Measurements from ENCODE around the gene NRIP3.

Gene NRIP3

DNA sequence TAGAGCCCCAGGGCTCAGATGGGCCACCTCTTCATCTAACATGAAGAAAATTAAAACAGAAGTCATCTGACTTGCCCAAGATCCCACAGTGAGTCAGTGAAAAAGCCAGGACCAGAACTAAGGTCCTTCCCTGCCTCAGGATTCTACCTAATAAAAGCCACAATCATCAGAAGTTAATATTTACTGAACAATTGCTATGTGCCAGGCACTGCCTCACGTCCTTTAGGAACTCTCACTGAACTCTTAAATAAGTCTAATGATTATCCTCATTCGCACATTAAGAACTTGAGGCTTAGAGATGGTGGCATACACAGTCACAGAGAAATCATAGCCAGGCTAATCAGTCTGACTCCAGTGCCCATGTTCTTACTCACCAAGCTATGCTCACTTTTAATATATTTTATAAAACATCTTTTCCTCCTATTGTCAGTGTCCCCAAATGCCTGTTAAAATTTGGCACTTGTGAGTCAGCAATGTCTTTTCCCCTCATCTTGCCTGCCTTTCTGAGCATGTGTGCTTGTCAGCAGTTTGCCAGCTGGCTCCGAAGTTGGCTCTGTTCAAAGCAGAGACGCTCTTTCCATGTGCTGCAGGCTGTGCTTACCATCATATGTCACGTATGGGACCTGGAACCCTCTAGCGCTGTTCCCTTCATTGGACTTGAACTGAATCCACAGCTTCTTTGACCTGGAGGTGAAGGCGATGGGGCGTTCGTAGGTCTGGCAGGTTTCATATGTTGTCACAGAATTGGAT is 21.5 kb upstream of the NRIP3 start:
- ATAC-seq, result no peak
- no peak for TF ChIP-seq ESRRG (CRISPR knock-in tag; IDR thresholded peaks at IDR 0.05)
- no peak for TF ChIP-seq TOX (CRISPR knock-in tag; IDR thresholded peaks at IDR 0.05; ENCODE audit: borderline replicate concordance)
- TF ChIP-seq, protein P1, sequence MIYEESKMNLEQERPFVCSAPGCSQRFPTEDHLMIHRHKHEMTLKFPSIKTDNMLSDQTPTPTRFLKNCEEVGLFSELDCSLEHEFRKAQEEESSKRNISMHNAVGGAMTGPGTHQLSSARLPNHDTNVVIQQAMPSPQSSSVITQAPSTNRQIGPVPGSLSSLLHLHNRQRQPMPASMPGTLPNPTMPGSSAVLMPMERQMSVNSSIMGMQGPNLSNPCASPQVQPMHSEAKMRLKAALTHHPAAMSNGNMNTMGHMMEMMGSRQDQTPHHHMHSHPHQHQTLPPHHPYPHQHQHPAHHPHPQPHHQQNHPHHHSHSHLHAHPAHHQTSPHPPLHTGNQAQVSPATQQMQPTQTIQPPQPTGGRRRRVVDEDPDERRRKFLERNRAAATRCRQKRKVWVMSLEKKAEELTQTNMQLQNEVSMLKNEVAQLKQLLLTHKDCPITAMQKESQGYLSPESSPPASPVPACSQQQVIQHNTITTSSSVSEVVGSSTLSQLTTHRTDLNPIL (CRISPR knock-in tag; IDR thresholded peaks at IDR 0.05; ENCODE audit: low read depth), result no peak
- no peak for TF ChIP-seq ZNF70 (CRISPR knock-in tag; IDR thresholded peaks at IDR 0.05)
- TF ChIP-seq PPARA (CRISPR knock-in tag; IDR thresholded peaks at IDR 0.05; ENCODE audit: borderline replicate concordance), result no peak
- no peak for TF ChIP-seq GLIS3 (CRISPR knock-in tag; IDR thresholded peaks at IDR 0.05)
- TF ChIP-seq RARB (CRISPR knock-in tag; IDR thresholded peaks at IDR 0.05), result no peak
- TF ChIP-seq ISL1 (CRISPR knock-in tag; IDR thresholded peaks at IDR 0.05), result no peak
- no peak for TF ChIP-seq ZFP3 (CRISPR knock-in tag; IDR thresholded peaks at IDR 0.05)
- TF ChIP-seq CSDC2 (CRISPR knock-in tag; IDR thresholded peaks at IDR 0.05), result no peak
- TF ChIP-seq ZNF565 (CRISPR knock-in tag; conservative IDR thresholded peaks at IDR 0.05; ENCODE audit: low read depth), result no peak
- TF ChIP-seq, protein P2, sequence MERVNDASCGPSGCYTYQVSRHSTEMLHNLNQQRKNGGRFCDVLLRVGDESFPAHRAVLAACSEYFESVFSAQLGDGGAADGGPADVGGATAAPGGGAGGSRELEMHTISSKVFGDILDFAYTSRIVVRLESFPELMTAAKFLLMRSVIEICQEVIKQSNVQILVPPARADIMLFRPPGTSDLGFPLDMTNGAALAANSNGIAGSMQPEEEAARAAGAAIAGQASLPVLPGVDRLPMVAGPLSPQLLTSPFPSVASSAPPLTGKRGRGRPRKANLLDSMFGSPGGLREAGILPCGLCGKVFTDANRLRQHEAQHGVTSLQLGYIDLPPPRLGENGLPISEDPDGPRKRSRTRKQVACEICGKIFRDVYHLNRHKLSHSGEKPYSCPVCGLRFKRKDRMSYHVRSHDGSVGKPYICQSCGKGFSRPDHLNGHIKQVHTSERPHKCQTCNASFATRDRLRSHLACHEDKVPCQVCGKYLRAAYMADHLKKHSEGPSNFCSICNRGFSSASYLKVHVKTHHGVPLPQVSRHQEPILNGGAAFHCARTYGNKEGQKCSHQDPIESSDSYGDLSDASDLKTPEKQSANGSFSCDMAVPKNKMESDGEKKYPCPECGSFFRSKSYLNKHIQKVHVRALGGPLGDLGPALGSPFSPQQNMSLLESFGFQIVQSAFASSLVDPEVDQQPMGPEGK (CRISPR knock-in tag; IDR thresholded peaks at IDR 0.05; ENCODE audit: borderline replicate concordance), result no peak
- TF ChIP-seq ARNTL (CRISPR knock-in tag; IDR thresholded peaks at IDR 0.05; ENCODE audit: borderline replicate concordance, low read depth), result no peak
- TF ChIP-seq ZFP30 (CRISPR knock-in tag; IDR thresholded peaks at IDR 0.05), result no peak
- TF ChIP-seq, protein P3, sequence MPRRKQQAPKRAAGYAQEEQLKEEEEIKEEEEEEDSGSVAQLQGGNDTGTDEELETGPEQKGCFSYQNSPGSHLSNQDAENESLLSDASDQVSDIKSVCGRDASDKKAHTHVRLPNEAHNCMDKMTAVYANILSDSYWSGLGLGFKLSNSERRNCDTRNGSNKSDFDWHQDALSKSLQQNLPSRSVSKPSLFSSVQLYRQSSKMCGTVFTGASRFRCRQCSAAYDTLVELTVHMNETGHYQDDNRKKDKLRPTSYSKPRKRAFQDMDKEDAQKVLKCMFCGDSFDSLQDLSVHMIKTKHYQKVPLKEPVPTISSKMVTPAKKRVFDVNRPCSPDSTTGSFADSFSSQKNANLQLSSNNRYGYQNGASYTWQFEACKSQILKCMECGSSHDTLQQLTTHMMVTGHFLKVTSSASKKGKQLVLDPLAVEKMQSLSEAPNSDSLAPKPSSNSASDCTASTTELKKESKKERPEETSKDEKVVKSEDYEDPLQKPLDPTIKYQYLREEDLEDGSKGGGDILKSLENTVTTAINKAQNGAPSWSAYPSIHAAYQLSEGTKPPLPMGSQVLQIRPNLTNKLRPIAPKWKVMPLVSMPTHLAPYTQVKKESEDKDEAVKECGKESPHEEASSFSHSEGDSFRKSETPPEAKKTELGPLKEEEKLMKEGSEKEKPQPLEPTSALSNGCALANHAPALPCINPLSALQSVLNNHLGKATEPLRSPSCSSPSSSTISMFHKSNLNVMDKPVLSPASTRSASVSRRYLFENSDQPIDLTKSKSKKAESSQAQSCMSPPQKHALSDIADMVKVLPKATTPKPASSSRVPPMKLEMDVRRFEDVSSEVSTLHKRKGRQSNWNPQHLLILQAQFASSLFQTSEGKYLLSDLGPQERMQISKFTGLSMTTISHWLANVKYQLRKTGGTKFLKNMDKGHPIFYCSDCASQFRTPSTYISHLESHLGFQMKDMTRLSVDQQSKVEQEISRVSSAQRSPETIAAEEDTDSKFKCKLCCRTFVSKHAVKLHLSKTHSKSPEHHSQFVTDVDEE (CRISPR knock-in tag; IDR thresholded peaks at IDR 0.05), result no peak
- TF ChIP-seq, protein P4, sequence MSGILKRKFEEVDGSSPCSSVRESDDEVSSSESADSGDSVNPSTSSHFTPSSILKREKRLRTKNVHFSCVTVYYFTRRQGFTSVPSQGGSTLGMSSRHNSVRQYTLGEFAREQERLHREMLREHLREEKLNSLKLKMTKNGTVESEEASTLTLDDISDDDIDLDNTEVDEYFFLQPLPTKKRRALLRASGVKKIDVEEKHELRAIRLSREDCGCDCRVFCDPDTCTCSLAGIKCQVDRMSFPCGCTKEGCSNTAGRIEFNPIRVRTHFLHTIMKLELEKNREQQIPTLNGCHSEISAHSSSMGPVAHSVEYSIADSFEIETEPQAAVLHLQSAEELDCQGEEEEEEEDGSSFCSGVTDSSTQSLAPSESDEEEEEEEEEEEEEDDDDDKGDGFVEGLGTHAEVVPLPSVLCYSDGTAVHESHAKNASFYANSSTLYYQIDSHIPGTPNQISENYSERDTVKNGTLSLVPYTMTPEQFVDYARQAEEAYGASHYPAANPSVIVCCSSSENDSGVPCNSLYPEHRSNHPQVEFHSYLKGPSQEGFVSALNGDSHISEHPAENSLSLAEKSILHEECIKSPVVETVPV (CRISPR knock-in tag; IDR thresholded peaks at IDR 0.05), result no peak
- TF ChIP-seq, protein P5, sequence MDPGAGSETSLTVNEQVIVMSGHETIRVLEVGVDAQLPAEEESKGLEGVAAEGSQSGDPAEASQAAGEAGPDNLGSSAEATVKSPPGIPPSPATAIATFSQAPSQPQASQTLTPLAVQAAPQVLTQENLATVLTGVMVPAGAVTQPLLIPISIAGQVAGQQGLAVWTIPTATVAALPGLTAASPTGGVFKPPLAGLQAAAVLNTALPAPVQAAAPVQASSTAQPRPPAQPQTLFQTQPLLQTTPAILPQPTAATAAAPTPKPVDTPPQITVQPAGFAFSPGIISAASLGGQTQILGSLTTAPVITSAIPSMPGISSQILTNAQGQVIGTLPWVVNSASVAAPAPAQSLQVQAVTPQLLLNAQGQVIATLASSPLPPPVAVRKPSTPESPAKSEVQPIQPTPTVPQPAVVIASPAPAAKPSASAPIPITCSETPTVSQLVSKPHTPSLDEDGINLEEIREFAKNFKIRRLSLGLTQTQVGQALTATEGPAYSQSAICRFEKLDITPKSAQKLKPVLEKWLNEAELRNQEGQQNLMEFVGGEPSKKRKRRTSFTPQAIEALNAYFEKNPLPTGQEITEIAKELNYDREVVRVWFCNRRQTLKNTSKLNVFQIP (CRISPR knock-in tag; IDR thresholded peaks at IDR 0.05; ENCODE audit: borderline replicate concordance, low read depth), result no peak

DNA sequence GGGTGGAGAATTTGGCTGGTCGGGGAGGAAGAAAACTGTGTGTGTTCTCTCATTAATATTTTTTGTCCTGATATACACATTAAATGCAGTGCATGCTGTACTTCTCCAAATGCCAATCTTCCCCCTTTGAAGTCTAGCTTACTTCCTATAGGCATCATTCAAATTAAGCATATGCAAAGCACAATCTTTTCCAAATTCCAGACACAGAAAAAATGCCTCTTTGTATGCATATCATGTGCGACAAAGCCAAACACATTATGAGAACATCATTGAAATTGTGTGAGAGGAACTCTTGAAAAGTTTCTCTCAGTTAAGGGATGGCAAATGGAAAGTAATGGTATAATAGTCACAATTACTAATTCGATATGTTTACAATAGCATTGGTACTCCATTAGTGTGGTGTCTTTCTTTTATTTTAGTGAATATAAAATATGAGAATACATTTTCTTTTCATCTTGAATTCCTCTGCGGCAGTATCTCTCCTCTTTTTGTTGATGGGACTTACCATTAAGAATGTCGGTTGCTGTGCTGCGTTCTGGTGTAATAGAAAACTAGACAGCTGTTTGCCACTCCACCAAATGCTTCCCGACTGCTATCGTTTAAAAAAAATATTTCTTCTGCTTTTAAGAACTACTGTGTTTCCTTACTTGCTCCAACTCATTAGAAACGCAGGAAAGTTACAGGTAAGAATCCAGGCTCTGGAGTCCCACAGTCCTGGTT is 19.3 kb upstream of the NRIP3 start:
- no peak for TF ChIP-seq OSR1 (CRISPR knock-in tag; IDR thresholded peaks at IDR 0.05)
- no peak for TF ChIP-seq ZFP3 (CRISPR knock-in tag; IDR thresholded peaks at IDR 0.05)
- TF ChIP-seq ZNF8 (CRISPR knock-in tag; IDR thresholded peaks at IDR 0.05), result no peak
- no peak for TF ChIP-seq ZC3H10 (CRISPR knock-in tag; IDR thresholded peaks at IDR 0.05)
- TF ChIP-seq PPARA (CRISPR knock-in tag; IDR thresholded peaks at IDR 0.05; ENCODE audit: borderline replicate concordance), result no peak
- TF ChIP-seq, protein P4 (CRISPR knock-in tag; IDR thresholded peaks at IDR 0.05), result no peak
- TF ChIP-seq TOX (CRISPR knock-in tag; IDR thresholded peaks at IDR 0.05; ENCODE audit: borderline replicate concordance), result no peak
- no peak for TF ChIP-seq SNAI2 (CRISPR knock-in tag; IDR thresholded peaks at IDR 0.05)
- TF ChIP-seq, protein P1 (CRISPR knock-in tag; IDR thresholded peaks at IDR 0.05; ENCODE audit: low read depth), result no peak
- no peak for TF ChIP-seq RARB (CRISPR knock-in tag; IDR thresholded peaks at IDR 0.05)
- no peak for TF ChIP-seq TCF4 (CRISPR knock-in tag; IDR thresholded peaks at IDR 0.05; ENCODE audit: borderline replicate concordance)
- no peak for TF ChIP-seq BACH2 (CRISPR knock-in tag; IDR thresholded peaks at IDR 0.05; ENCODE audit: borderline replicate concordance)
- no peak for TF ChIP-seq GLIS3 (CRISPR knock-in tag; IDR thresholded peaks at IDR 0.05)
- no peak for TF ChIP-seq ARNTL (CRISPR knock-in tag; IDR thresholded peaks at IDR 0.05; ENCODE audit: borderline replicate concordance, low read depth)
- ATAC-seq, result no peak
